H1 (cell line): ENCODE data around the gene SF3B3. TPM values are rescaled to one million over a fixed set of nuclear protein-coding genes. Genes with fewer than 3 reads are reported as not detected.

ENCODE experiments used
- HDAC2 ChIP-seq, 2 experiments: fragments of 300-600 bp in 1 of 2; sonication (generic) in 1 of 2; IDR thresholded peaks; 2 replicates each; pipeline ENCODE4 v1.6.1; 2011 to 2012; ENCODE audit warnings: low read depth in 2 of 2, low read length in 2 of 2, mild to moderate bottlenecking in 2 of 2, moderate library complexity in 2 of 2, borderline replicate concordance in 1 of 2, inconsistent platforms in 1 of 2
- RFX5 ChIP-seq: IDR thresholded peaks from 2 replicates; pipeline ENCODE4 v1.6.1; 2011; ENCODE audit warnings: low read depth, low read length, improper control_type of control experiment, borderline replicate concordance
- SAP30 ChIP-seq: fragments of 300-600 bp; sonication (generic); IDR thresholded peaks from 2 replicates; pipeline ENCODE4 v1.7.1; 2012; ENCODE audit warnings: low read length, moderate library complexity, mild to moderate bottlenecking, inconsistent platforms; ENCODE audit not compliant: insufficient read depth, insufficient replicate concordance
- SIN3A ChIP-seq, 2 experiments: IDR thresholded peaks in 1 of 2; conservative IDR thresholded peaks in 1 of 2; 2 replicates each; pipeline ENCODE4 v1.6.1; 2011 to 2012; ENCODE audit warnings: low read length in 2 of 2, improper control_type of control experiment in 1 of 2, low read depth in 1 of 2, mild to moderate bottlenecking in 1 of 2
- polyA plus RNA-seq, 7 experiments: library from polyadenylated mRNA; depleted of rRNA in 3 of 7; stranded (reverse) in 5 of 7; unstranded in 2 of 7; fragments of >200 nt in 5 of 7; fragments of 200-250 nt in 2 of 7; gene quantifications; 1 replicate in 5 of 7; 2 replicates in 1 of 7; 4 replicates in 1 of 7; pipeline versions ENCODE4 v1.2.1 to v1.2.3, GENCODE V29; 2011 to 2013; ENCODE audit warnings: missing spikeins in 2 of 7, mixed read lengths in 2 of 7
- total RNA-seq: library from RNA; stranded (reverse); fragmentation: NEBNext Ultra II Directional; extraction: Animal tissue kit (Norgen Biotek cat#: 25700); gene quantifications from 2 replicates; pipeline ENCODE4 v1.2.1, GENCODE V29; 2021
- TF ChIP-seq, protein P1 (sequence below): IDR thresholded peaks from 2 replicates; pipeline ENCODE4 v1.6.1; 2012; ENCODE audit warnings: low read length, inconsistent platforms

The SF3B3 gene
- total and polyA plus RNA-seq, 2 of the 8 experiments (the other 6 are each of a cell fraction or from before 2014, with no cell fraction given): 241 to 521 TPM

DNA sequence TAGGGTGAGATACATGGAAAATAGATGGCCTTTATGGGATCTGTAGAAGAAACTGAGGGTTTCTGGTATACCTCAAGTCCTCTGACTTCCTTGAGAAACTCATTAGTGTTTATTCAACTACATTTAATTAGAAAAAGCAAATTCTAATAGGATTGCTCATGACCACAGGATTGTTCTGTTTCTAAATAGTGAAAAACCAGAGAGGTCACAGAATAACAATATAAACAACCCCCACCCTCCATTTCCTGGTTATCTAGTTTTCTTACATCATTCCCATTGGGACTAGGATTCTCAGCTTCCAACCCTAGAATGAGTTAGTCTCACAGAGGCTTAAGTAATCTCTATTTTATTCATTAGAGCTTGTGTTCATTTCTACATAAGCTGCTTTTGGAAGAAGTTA, 30.0 kb downstream of the SF3B3 start (continued):
- no peak for TF ChIP-seq HDAC2 (IDR thresholded peaks at IDR 0.05; ENCODE audit: borderline replicate concordance in 1 of 2, low read depth in 2 of 2, low read length in 2 of 2)
- no peak for TF ChIP-seq RFX5
- no peak for TF ChIP-seq SIN3A (conservative IDR thresholded peaks at IDR 0.05 in 1 of 2, IDR thresholded peaks at IDR 0.05 in 1 of 2; ENCODE audit: low read depth in 1 of 2, low read length in 2 of 2)
- TF ChIP-seq, protein P1, sequence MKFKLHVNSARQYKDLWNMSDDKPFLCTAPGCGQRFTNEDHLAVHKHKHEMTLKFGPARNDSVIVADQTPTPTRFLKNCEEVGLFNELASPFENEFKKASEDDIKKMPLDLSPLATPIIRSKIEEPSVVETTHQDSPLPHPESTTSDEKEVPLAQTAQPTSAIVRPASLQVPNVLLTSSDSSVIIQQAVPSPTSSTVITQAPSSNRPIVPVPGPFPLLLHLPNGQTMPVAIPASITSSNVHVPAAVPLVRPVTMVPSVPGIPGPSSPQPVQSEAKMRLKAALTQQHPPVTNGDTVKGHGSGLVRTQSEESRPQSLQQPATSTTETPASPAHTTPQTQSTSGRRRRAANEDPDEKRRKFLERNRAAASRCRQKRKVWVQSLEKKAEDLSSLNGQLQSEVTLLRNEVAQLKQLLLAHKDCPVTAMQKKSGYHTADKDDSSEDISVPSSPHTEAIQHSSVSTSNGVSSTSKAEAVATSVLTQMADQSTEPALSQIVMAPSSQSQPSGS: no peak
- no peak for TF ChIP-seq SAP30
